DND-41 (cell line): ENCODE data around the gene PITPNC1.

Experiments
- ATAC-seq: fragments of 200-7000 bp; cut with Tn5 transposase; 3 replicates; pipeline ENCODE4 v1.9.1; 2021; ENCODE audit warnings: low read depth; ENCODE audit not compliant: insufficient read depth
- DNase-seq: peaks from one replicate; pipeline ENCODE4 v3.0.0-alpha.2; 2020
- H2AFZ ChIP-seq: 2 replicates; pipeline ENCODE4 v1.6.0; 2012; ENCODE audit warnings: low read depth, low read length
- H3K27ac ChIP-seq: 2 replicates; pipeline ENCODE4 v1.5.1; 2012; ENCODE audit warnings: low read length, inconsistent platforms
- H3K27me3 ChIP-seq: fragments of 200-600 bp; sonication (generic); 2 replicates; pipeline ENCODE4 v1.6.0; 2012; ENCODE audit warnings: low read length, mild to moderate bottlenecking, inconsistent platforms; ENCODE audit not compliant: insufficient read depth, poor library complexity
- H3K36me3 ChIP-seq: 2 replicates; pipeline ENCODE4 v1.5.1; 2012; ENCODE audit warnings: low read length, inconsistent platforms; ENCODE audit not compliant: insufficient read depth
- H3K4me1 ChIP-seq: 2 replicates; pipeline ENCODE4 v1.5.1; 2012; ENCODE audit warnings: mild to moderate bottlenecking, low read length; ENCODE audit not compliant: insufficient read depth
- H3K4me2 ChIP-seq: 2 replicates; pipeline ENCODE4 v1.6.0; 2012; ENCODE audit warnings: mild to moderate bottlenecking, moderate library complexity, low read length, inconsistent platforms; ENCODE audit not compliant: insufficient read depth
- H3K4me3 ChIP-seq, 2 experiments: fragments of 200-600 bp in 1 of 2; shearing (Covaris generic) in 1 of 2; 2 replicates each; pipeline ENCODE4 v1.5.1; 2012 to 2016; ENCODE audit warnings: inconsistent platforms in 2 of 2, low read length in 2 of 2, mild to moderate bottlenecking in 2 of 2, low read depth in 1 of 2, moderate library complexity in 1 of 2
- H3K79me2 ChIP-seq: 2 replicates; pipeline ENCODE4 v1.6.0; 2012; ENCODE audit warnings: low read length, inconsistent platforms; ENCODE audit not compliant: insufficient read depth
- H3K9ac ChIP-seq: 2 replicates; pipeline ENCODE4 v1.6.0; 2012; ENCODE audit warnings: low read depth, mild to moderate bottlenecking, inconsistent platforms, low read length, moderate library complexity
- H3K9me3 ChIP-seq: 2 replicates; pipeline ENCODE4 v1.5.1; 2012; ENCODE audit warnings: low read length, moderate library complexity, mild to moderate bottlenecking, inconsistent platforms; ENCODE audit not compliant: insufficient read depth, severe bottlenecking
- H4K20me1 ChIP-seq: 2 replicates; pipeline ENCODE4 v1.6.0; 2012; ENCODE audit warnings: low read length; ENCODE audit not compliant: insufficient read depth
- EZH2 ChIP-seq: IDR thresholded peaks from 3 replicates; pipeline ENCODE4 v1.6.1; 2012; ENCODE audit warnings: borderline replicate concordance, low read depth, mild to moderate bottlenecking, moderate library complexity, low read length, inconsistent platforms; ENCODE audit not compliant: severe bottlenecking
- TF ChIP-seq, protein P1 (sequence below): IDR thresholded peaks from 2 replicates; pipeline ENCODE4 v1.5.1; 2012; ENCODE audit warnings: borderline replicate concordance, low read length, moderate library complexity, mild to moderate bottlenecking; ENCODE audit not compliant: poor library complexity, severe bottlenecking; ENCODE audit errors: extremely low read depth

The PITPNC1 gene

GRCh38 chr17:67652433-67652832 is 275.4 kb downstream of the PITPNC1 start:
- TF ChIP-seq EZH2 = no peak
- TF ChIP-seq, protein P1, sequence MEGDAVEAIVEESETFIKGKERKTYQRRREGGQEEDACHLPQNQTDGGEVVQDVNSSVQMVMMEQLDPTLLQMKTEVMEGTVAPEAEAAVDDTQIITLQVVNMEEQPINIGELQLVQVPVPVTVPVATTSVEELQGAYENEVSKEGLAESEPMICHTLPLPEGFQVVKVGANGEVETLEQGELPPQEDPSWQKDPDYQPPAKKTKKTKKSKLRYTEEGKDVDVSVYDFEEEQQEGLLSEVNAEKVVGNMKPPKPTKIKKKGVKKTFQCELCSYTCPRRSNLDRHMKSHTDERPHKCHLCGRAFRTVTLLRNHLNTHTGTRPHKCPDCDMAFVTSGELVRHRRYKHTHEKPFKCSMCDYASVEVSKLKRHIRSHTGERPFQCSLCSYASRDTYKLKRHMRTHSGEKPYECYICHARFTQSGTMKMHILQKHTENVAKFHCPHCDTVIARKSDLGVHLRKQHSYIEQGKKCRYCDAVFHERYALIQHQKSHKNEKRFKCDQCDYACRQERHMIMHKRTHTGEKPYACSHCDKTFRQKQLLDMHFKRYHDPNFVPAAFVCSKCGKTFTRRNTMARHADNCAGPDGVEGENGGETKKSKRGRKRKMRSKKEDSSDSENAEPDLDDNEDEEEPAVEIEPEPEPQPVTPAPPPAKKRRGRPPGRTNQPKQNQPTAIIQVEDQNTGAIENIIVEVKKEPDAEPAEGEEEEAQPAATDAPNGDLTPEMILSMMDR = no peak
- no peak for DNase-seq
- H3K9ac ChIP-seq = no peak overlapping the region
- ATAC-seq = no peak
- no peak overlapping the region for H2AFZ ChIP-seq
- H3K27me3 ChIP-seq = no peaks in the 10 kb centered on the region
- no peaks in the 10 kb centered on the region for H4K20me1 ChIP-seq
- no peaks in the 10 kb centered on the region for H3K4me1 ChIP-seq
- no peak overlapping the region for H3K27ac ChIP-seq
- no peak overlapping the region for H3K4me3 ChIP-seq
- no peaks in the 10 kb centered on the region for H3K9me3 ChIP-seq
- H3K79me2 ChIP-seq = no peaks in the 10 kb centered on the region
- no peaks in the 10 kb centered on the region for H3K36me3 ChIP-seq
- no peak overlapping the region for H3K4me2 ChIP-seq

GRCh38 chr17:67655478-67656148 is 278.5 kb downstream of the PITPNC1 start:
- no peak for DNase-seq
- no peaks in the 10 kb centered on the region for H4K20me1 ChIP-seq
- no peak for ATAC-seq
- TF ChIP-seq EZH2 = no peak
- peaks cover 14% of the 10 kb centered on the region for H3K9me3 ChIP-seq
- H2AFZ ChIP-seq = no peak overlapping the region
- H3K79me2 ChIP-seq = no peaks in the 10 kb centered on the region
- H3K36me3 ChIP-seq = no peaks in the 10 kb centered on the region
- no peaks in the 10 kb centered on the region for H3K27me3 ChIP-seq
- no peak overlapping the region for H3K9ac ChIP-seq
- H3K27ac ChIP-seq = no peak overlapping the region
- H3K4me2 ChIP-seq = no peak overlapping the region
- H3K4me1 ChIP-seq = no peaks in the 10 kb centered on the region
- H3K4me3 ChIP-seq = no peak overlapping the region

DNA sequence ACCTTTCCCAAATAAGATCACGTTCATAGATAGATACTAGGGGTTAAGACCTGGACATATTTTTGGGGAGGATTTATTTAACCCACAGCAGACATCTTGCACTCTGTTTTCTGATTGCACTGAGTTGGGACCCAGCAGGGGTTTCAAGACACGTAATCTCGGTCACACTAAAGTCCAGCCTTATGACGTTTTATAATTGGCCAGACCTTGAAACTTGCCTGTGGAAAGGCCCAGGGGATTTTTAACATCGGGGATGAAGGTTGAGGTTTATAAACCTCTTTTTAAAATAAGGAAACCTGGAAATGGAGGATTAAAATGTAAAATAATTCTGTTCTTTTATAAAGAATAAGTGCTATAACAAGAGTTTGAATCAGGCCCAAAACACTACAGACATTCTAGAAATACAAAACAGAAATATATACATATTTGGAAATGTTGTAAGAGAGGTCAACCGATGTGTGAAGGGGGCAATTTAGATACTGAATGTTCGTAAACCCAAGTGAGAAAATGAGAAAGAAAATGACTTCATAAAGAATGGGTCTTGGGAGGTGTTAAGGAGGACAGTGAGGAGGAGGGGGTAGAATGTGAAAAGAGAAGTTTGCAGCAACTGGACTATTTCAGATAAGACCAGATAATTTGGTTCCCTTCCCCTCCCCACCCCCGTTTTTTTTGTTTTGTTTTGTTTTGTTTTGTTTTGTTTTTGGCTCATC is 279.6 kb downstream of the PITPNC1 start:
- no peaks in the 10 kb centered on the region for H4K20me1 ChIP-seq
- H3K4me1 ChIP-seq = no peaks in the 10 kb centered on the region
- no peak for DNase-seq
- H3K79me2 ChIP-seq = no peaks in the 10 kb centered on the region
- no peak overlapping the region for H2AFZ ChIP-seq
- H3K4me3 ChIP-seq = no peak overlapping the region
- no peak overlapping the region for H3K27ac ChIP-seq
- no peak overlapping the region for H3K4me2 ChIP-seq
- no peak overlapping the region for H3K9ac ChIP-seq
- H3K9me3 ChIP-seq = peaks cover 14% of the 10 kb centered on the region
- H3K36me3 ChIP-seq = no peaks in the 10 kb centered on the region
- TF ChIP-seq, protein P1 = no peak
- TF ChIP-seq EZH2 = no peak
- no peaks in the 10 kb centered on the region for H3K27me3 ChIP-seq
- no peak for ATAC-seq

DNA sequence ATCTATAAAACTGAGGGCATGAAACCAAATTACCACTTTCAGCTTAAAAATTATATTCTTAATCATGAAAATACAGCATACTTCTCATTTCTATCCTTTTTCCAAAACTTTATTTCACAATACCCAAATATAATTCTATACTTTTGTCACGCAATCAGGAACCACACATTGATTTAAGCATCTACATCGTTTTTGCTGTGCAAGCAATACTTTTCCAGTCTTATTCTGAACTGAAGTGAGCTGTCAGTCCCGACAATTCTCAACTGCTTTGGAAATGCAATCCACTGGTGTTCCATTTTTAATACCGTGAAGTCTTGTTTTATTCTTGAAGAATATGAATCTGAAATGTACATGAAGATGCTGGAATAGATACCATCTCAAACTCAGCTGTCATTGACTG is 280.5 kb downstream of the PITPNC1 start:
- Histone ChIP-seq H3K27me3 (no peaks in the 10 kb centered on the region), H3K36me3 (no peaks in the 10 kb centered on the region), H4K20me1 (no peaks in the 10 kb centered on the region), H3K4me1 (no peaks in the 10 kb centered on the region), H3K27ac (no peak overlapping the region), H3K4me3 (no peak overlapping the region), H2AFZ (no peak overlapping the region), H3K9me3 (peaks cover 14% of the 10 kb centered on the region), H3K9ac (no peak overlapping the region), H3K4me2 (no peak overlapping the region), H3K79me2 (no peaks in the 10 kb centered on the region)
- no peak for ATAC-seq
- TF ChIP-seq, protein P1 = no peak
- no peak for TF ChIP-seq EZH2
- no peak for DNase-seq
